Activated T-helper 17 cell treated with anti-CD3 and anti-CD28 coated beads, Interleukin-2, amount 50 U/mL, for 72 hours (primary cell): ENCODE results near the gene BCL11A. TPM values are rescaled to one million over a fixed set of nuclear protein-coding genes. Genes with fewer than 3 reads are reported as not detected.
"Not testable (repeated sequence)": the region's sequence is repeated elsewhere in the genome, so short reads cannot be mapped to it uniquely, and the experiment has no call there.

Experiments
- ATAC-seq: fragments of 150-1000 bp; cut with Tn5 transposase; replicated peaks from 2 replicates; pipeline ENCODE4 v1.10.0; 2021; ENCODE audit warnings: mild to moderate bottlenecking, moderate library complexity
- H3K27ac Mint-ChIP-seq: one replicate; pipeline ENCODE4 v1.8.0; 2022; ENCODE audit warnings: mixed read lengths
- H3K27me3 Mint-ChIP-seq: one replicate; pipeline ENCODE4 v1.8.0; 2022; ENCODE audit warnings: mixed read lengths
- H3K36me3 Mint-ChIP-seq: one replicate; pipeline ENCODE4 v1.8.0; 2022; ENCODE audit warnings: low read depth, mild to moderate bottlenecking, mixed read lengths
- H3K4me1 Mint-ChIP-seq: one replicate; pipeline ENCODE4 v1.8.0; 2022; ENCODE audit warnings: mixed read lengths
- H3K4me3 Mint-ChIP-seq: one replicate; pipeline ENCODE4 v1.8.0; 2022; ENCODE audit warnings: mild to moderate bottlenecking, mixed read lengths
- H3K9me3 Mint-ChIP-seq: one replicate; pipeline ENCODE4 v1.8.0; 2022; ENCODE audit warnings: mixed read lengths
- total RNA-seq, 2 donors: library from RNA; stranded (reverse); gene quantifications; one replicate each; pipeline ENCODE4 v1.2.3, GENCODE V29; 2022

The BCL11A gene
- total RNA-seq, 2 donors from 2014 or later = 0.90 TPM; not detected in 1

- no peaks in the 10 kb centered on the region for H3K36me3 Mint-ChIP-seq
Observed at GRCh38 chr2:60439219-60439974, 114.1 kb downstream of the BCL11A start.

GRCh38 chr2:60438653-60439052 is 114.8 kb downstream of the BCL11A start:
- no peak for ATAC-seq

More at GRCh38 chr2:60439219-60439974, 114.1 kb downstream of the BCL11A start:
- no peak for ATAC-seq
- H3K4me1 Mint-ChIP-seq = no peaks in the 10 kb centered on the region
- no peaks in the 10 kb centered on the region for H3K9me3 Mint-ChIP-seq
- peaks cover 3% of the 10 kb centered on the region for H3K27me3 Mint-ChIP-seq
- H3K4me3 Mint-ChIP-seq = no peak overlapping the region
- H3K27ac Mint-ChIP-seq = no peak overlapping the region

DNA sequence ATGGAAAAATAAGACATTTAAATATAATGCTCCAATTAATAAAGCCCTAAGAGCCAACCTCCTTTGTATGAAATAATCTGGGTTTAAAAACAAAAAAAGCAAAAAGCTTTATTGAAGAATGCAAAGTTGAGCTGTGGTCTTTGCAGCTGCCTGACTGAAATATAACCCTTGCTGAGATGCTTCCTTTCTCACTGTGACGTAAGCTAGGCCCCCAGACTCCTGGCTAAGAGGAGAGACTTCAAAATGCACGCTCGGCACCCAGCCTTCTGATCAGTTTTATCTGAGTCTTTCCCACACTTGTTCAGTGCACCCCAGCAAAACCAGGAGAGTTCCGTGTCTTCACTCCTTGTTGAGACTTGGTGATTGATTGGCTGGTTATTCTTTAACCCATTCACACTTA is 115.3 kb downstream of the BCL11A start:
- H3K9me3 Mint-ChIP-seq = no peaks in the 10 kb centered on the region
- peaks cover 3% of the 10 kb centered on the region for H3K27me3 Mint-ChIP-seq
- H3K4me3 Mint-ChIP-seq = no peak overlapping the region
- no peaks in the 10 kb centered on the region for H3K36me3 Mint-ChIP-seq
- ATAC-seq = no peak
- H3K27ac Mint-ChIP-seq = no peak overlapping the region
- no peaks in the 10 kb centered on the region for H3K4me1 Mint-ChIP-seq

More at GRCh38 chr2:60438653-60439052, 114.8 kb downstream of the BCL11A start:
- no peaks in the 10 kb centered on the region for H3K36me3 Mint-ChIP-seq
- no peak overlapping the region for H3K27ac Mint-ChIP-seq
- H3K27me3 Mint-ChIP-seq = peaks cover 3% of the 10 kb centered on the region
- H3K9me3 Mint-ChIP-seq = no peaks in the 10 kb centered on the region
- H3K4me1 Mint-ChIP-seq = no peaks in the 10 kb centered on the region
- H3K4me3 Mint-ChIP-seq = no peak overlapping the region

- no peaks in the 10 kb centered on the region for H3K9me3 Mint-ChIP-seq
- no peaks in the 10 kb centered on the region for H3K36me3 Mint-ChIP-seq
- ATAC-seq = no peak
- no peaks in the 10 kb centered on the region for H3K4me1 Mint-ChIP-seq
- no peak overlapping the region for H3K4me3 Mint-ChIP-seq
- peaks cover 3% of the 10 kb centered on the region for H3K27me3 Mint-ChIP-seq
- H3K27ac Mint-ChIP-seq = no peak overlapping the region
Observed at GRCh38 chr2:60437080-60437696, 116.3 kb downstream of the BCL11A start.

DNA sequence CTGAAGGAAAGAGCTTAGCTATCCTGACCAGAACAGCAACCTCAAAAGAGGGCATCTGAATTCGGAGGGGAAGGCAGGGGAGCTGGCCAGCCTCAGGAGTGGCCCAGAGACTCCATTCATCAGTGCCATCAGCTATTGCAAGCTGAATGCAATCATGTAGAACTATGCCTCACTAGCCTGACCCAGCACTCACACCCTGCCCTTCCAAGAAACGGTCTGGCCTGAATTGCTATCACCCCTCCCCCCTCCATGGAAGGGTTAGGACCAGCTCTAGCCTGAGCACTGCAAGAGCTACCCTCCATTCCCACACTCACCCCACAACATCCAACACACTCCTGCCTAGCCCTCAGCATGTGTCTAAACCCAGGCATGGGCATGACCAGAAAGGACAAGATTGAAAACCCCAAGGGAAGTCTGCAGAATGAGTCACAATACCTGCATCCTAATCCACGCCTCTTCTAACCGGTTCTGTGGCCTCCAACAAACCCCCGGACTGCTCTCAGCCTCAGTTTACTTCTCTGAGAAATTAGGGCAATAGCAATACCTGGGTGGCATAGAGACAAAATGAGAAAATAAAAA is 120.3 kb downstream of the BCL11A start:
- Mint-ChIP-seq H3K9me3 (no peaks in the 10 kb centered on the region), H3K36me3 (no peaks in the 10 kb centered on the region), H3K4me3 (no peak overlapping the region), H3K4me1 (no peaks in the 10 kb centered on the region), H3K27me3 (peaks cover 3% of the 10 kb centered on the region), H3K27ac (no peak overlapping the region)
- no peak for ATAC-seq

DNA sequence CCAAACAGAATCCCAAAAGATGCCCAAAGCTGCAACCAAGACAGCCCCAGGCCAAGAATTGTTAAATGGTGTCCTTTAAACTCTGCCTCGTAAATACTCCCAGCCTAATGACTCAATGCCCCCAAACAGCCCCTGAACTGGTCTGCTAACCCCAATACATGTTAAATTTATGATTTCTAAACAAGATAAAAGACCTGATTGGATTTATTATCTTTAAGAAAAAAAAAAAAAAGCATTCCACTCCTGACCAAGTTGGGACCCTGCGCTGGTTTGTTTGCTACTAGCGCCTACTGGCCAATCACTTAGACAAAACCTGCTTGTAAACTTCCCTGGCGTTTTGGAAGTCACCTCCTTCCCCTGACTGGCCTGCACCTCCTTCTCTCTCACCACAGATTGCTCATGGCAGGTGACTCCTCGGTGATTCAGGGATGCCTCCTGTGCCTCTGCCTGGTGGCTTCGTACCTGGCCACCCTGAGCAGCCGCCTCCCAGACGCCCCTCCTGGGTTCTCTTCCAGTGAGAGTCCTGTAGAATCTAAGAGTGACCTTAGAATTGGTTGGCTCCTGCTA is 121.3 kb downstream of the BCL11A start:
- H3K9me3 Mint-ChIP-seq = no peaks in the 10 kb centered on the region
- H3K36me3 Mint-ChIP-seq = no peaks in the 10 kb centered on the region

GRCh38 chr2:60429681-60430080 is 123.8 kb downstream of the BCL11A start:
- Mint-ChIP-seq H3K9me3 (no peaks in the 10 kb centered on the region), H3K4me3 (no peak overlapping the region), H3K36me3 (no peaks in the 10 kb centered on the region), H3K4me1 (no peaks in the 10 kb centered on the region), H3K27ac (no peak overlapping the region), H3K27me3 (peaks cover 4% of the 10 kb centered on the region)
- ATAC-seq = no peak

More for the DNA sequence above, 121.3 kb downstream of the BCL11A start:
- H3K4me1 Mint-ChIP-seq = no peaks in the 10 kb centered on the region
- no peak overlapping the region for H3K4me3 Mint-ChIP-seq
- no peak overlapping the region for H3K27ac Mint-ChIP-seq
- ATAC-seq = no peak
- H3K27me3 Mint-ChIP-seq = peaks cover 4% of the 10 kb centered on the region

DNA sequence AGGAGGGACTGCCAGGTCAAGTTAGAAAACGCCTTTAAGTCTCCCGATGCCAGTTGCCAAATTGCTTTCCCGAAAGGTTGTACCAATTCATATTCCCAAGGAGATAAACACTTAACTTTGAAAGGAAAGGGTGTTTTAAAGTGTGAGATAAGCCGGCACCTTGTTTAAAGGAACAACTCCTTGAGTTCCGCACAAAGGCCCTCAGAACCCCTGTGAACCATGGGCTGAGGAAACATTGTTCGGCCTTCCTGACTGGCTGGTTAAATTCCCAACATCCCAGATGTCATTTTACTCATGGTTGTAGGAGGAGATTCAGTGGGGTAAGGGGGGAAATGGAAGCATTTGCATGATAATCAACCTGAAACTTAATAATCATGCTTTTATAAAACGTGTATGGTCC is 126.6 kb downstream of the BCL11A start:
- H3K9me3 Mint-ChIP-seq = no peaks in the 10 kb centered on the region
- no peak overlapping the region for H3K4me3 Mint-ChIP-seq
- no peaks in the 10 kb centered on the region for H3K36me3 Mint-ChIP-seq
- H3K27ac Mint-ChIP-seq = no peak overlapping the region
- ATAC-seq = no peak
- no peaks in the 10 kb centered on the region for H3K4me1 Mint-ChIP-seq
- peaks cover 8% of the 10 kb centered on the region for H3K27me3 Mint-ChIP-seq

DNA sequence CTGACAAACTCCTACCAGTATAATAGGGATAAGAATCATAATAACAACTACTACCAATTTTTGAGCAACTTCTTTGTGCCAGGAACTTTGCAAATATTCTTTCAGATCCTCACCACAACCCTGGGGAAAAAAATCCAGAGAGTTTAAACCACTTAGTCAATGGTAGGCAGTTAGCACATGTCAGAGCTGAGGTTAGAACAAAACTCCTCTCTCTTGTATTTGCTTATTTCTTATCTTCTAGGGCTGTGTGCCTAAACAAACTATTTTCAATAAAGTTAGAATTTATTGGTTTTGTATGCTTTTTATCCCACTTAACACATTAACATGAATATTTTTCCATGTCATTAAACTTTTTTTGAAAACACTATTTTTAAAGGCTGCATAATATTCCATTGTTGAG is 127.1 kb downstream of the BCL11A start:
- H3K9me3 Mint-ChIP-seq = no peaks in the 10 kb centered on the region
- peaks cover 8% of the 10 kb centered on the region for H3K27me3 Mint-ChIP-seq
- ATAC-seq = no peak
- no peaks in the 10 kb centered on the region for H3K4me1 Mint-ChIP-seq
- H3K36me3 Mint-ChIP-seq = no peaks in the 10 kb centered on the region
- no peak overlapping the region for H3K4me3 Mint-ChIP-seq
- H3K27ac Mint-ChIP-seq = no peak overlapping the region

- no peak for ATAC-seq
- Mint-ChIP-seq H3K4me1 (no peaks in the 10 kb centered on the region), H3K4me3 (no peak overlapping the region), H3K36me3 (no peaks in the 10 kb centered on the region), H3K27me3 (peaks cover 9% of the 10 kb centered on the region), H3K27ac (no peak overlapping the region), H3K9me3 (no peaks in the 10 kb centered on the region)
Observed at GRCh38 chr2:60424233-60424632, 129.2 kb downstream of the BCL11A start.

- no peak overlapping the region for H3K27ac Mint-ChIP-seq
- ATAC-seq = no peak
- no peak overlapping the region for H3K4me3 Mint-ChIP-seq
- H3K4me1 Mint-ChIP-seq = no peaks in the 10 kb centered on the region
- no peaks in the 10 kb centered on the region for H3K36me3 Mint-ChIP-seq
- H3K27me3 Mint-ChIP-seq = peaks cover 15% of the 10 kb centered on the region
- no peaks in the 10 kb centered on the region for H3K9me3 Mint-ChIP-seq
Observed at GRCh38 chr2:60423505-60423904, 129.9 kb downstream of the BCL11A start.

- H3K9me3 Mint-ChIP-seq = no peaks in the 10 kb centered on the region
- ATAC-seq = no peak
- H3K27me3 Mint-ChIP-seq = peaks cover 12% of the 10 kb centered on the region
- H3K4me3 Mint-ChIP-seq = no peak overlapping the region
- H3K36me3 Mint-ChIP-seq = no peaks in the 10 kb centered on the region
- no peaks in the 10 kb centered on the region for H3K4me1 Mint-ChIP-seq
- H3K27ac Mint-ChIP-seq = no peak overlapping the region
Observed at GRCh38 chr2:60422826-60423483, 130.5 kb downstream of the BCL11A start.

GRCh38 chr2:60417210-60417609 is 136.2 kb downstream of the BCL11A start:
- not testable (repeated sequence) for H3K27ac Mint-ChIP-seq, H3K4me3 Mint-ChIP-seq, H3K4me1 Mint-ChIP-seq, H3K9me3 Mint-ChIP-seq, ATAC-seq, H3K36me3 Mint-ChIP-seq
- H3K27me3 Mint-ChIP-seq = peaks cover 12% of the 10 kb centered on the region

DNA sequence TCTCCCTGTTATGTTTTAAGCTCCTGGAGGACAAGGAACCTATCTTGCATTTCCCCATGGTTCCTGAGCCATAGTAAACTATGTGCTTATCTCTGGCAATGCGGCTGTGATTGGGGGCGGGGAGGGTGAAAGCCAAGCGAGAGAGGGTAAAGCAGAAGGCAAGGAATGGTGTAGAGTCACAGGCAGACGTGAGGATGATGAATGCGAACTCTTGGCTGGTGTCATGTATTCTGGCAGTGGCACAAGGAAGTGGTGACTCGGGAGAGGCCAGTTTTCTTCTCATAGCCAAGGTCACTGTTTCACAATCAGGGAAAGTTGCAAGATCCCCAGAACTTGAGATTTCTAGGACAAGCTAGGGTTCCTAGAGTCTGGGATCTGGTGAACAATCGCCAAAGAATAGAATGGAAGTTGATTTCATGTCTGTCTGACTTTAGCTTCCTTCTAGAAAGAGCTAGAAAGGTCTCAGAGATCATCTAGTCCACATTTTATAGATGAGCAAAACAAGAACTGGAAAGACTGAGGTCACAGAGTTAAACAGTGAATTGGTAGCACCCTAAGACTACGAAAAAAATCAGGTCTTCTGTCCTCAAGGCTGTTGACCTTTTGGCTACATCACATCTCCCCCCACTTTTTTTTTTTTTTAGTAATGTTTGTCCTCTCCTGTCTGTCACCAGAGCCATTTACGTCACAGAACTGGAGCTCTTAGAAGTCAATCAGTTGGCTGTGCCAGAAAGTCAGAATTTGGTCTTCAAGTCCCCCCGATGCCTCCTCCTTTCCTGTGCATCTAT is 137.0 kb downstream of the BCL11A start:
- no peak overlapping the region for H3K4me3 Mint-ChIP-seq
- no peak overlapping the region for H3K27ac Mint-ChIP-seq
- no peaks in the 10 kb centered on the region for H3K4me1 Mint-ChIP-seq
- peaks cover 17% of the 10 kb centered on the region for H3K27me3 Mint-ChIP-seq
- no peaks in the 10 kb centered on the region for H3K36me3 Mint-ChIP-seq
- H3K9me3 Mint-ChIP-seq = no peaks in the 10 kb centered on the region
- no peak for ATAC-seq
